NCI-H1417 (cell line): ENCODE measurements around the gene HECA.
"Not testable (repeated sequence)": the region's sequence is repeated elsewhere in the genome, so short reads cannot be mapped to it uniquely, and the experiment has no call there.

ENCODE experiments used
- DNase-seq, 3 experiments: peaks; one replicate each; lab custom pipeline; 2025; lab: John Stamatoyannopoulos, UW

The HECA gene

DNA sequence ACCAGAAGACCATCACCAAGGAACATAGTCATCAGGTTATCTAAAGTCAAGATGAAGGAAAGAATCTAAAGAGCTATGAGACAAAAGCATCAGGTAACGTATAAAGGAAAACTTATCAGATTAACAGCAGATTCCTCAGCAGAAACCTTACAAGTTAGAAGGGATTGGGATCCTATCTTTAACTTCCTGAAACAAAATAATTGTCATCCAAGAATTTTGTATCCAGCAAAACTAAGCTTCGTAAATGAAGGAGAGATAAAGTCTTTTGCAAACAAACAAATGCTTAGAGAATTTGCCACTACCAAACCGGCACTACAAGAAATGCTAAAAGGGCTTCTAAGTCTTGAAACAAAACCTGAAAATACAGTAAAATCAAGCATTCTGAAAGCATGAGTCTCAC lies 71.0 kb downstream of the HECA start:
- DNase-seq = no peak

DNA sequence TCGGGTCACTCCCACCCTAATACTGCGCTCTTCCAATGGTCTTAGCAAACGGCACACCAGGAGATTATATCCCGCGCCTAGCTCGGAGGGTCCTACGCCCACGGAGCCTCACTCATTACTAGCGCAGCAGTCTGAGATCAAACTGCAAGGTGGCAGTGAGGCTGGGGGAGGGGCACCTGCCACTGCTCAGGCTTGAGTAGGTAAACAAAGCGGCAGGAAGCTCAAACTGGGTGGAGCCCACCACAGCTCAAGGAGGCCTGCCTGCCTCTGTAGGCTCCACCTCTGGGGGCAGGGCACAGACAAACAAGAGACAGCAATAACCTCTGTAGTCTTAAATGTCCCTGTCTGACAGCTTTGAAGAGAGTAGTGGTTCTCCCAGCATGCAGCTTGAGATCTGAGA lies 75.9 kb downstream of the HECA start:
- DNase-seq = not testable (repeated sequence)

DNA sequence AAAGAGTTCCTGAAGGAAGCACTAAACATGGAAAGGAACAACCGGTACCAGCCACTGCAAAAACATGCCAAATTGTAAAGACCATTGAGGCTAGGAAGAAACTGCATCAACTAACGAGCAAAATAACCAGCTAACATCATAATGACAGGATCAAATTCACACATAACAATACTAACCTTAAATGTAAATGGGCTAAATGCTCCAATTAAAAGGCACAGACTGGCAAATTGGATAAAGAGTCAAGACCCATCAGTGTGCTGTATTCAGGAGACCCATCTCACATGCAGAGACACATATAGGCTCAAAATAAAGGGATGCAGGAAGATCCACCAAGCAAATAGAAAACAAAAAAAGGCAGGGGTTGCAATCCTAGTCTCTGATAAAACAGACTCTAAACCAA lies 77.6 kb downstream of the HECA start:
- DNase-seq = not testable (repeated sequence)

DNA sequence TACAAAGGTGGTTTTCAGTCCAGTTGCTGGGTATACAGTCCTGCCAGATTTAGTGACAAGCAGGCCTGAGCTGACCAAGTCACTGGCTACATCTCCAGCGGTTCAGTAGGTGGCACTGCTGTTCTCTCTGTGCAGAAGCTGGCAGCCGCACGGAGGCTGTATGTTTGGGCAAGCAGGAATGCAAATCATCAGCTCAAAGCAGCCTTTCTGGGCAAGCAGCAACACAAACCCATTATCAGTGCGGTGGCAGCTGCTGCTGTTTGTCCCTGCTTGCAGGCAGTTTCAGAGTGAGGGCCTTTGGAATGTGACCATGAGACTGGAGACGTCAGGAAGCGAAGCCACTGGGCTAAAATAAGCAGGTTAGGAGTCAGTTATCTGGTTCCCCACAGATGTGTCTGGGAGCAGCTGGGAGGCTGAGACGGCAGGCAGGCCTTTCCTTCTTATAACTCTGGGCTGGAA lies 84.4 kb downstream of the HECA start:
- peak; percentile 43 to 95 (median 83) for DNase-seq

DNA sequence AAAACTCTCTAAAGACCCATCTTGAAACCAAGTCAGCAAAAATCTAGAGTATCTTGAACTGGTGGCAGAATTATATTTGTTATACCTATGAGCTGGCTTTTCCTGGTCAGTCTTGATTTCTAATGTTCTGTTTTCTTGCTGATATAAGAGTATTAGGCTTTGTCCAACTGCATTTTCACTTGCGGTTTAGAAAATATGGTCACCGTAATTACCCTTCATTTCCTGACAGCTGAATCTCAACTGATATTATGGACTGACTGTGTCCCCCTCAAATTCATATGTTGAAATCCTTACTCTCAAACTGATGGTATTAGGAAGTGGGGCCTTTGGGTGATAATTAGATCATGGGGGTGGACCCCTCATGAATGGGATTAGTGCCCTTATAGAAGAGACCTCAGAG lies 84.9 kb downstream of the HECA start:
- no peak for DNase-seq

DNA sequence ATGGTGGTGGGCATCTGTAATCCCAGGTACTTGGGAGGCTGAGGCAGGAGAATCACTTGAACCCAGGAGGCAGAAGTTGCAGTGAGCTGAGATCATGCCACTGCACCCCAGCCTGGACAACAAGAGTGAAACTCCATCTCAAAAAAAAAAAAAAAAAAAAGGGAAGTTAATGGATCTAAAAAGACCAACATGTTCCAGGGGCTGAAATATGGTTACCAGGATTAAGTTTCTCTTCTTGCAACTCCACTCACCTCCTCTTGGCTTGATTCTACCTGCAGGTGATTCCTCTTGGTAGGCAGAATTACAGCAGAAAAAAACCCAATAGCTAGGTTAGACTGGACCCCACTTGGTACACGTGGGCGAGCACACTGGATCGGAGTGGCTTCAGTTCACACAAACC lies 93.5 kb downstream of the HECA start:
- DNase-seq = not testable (repeated sequence)
